ENCODE data around the gene SH3BP5.

DNA sequence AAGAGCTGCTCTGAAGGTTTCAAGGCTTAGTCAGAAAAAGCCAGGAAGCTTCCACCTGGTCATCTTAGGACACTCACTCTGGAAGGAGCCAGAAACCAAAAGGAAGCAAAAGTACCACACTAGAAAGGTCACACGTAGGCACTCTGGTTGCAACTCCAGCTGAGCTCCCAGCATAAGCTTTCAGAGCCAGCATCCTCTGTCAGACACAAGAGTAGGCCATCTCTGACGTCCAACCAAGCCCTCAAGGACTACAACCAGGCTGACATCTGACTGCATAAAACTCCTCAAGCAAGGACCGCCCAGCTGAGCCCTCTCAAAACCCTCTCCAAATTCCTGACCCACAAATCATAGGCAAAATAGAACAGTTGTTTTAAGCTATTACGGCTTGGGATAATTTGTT lies 12.8 kb downstream of the SH3BP5 start:
- TF ChIP-seq, protein P1, sequence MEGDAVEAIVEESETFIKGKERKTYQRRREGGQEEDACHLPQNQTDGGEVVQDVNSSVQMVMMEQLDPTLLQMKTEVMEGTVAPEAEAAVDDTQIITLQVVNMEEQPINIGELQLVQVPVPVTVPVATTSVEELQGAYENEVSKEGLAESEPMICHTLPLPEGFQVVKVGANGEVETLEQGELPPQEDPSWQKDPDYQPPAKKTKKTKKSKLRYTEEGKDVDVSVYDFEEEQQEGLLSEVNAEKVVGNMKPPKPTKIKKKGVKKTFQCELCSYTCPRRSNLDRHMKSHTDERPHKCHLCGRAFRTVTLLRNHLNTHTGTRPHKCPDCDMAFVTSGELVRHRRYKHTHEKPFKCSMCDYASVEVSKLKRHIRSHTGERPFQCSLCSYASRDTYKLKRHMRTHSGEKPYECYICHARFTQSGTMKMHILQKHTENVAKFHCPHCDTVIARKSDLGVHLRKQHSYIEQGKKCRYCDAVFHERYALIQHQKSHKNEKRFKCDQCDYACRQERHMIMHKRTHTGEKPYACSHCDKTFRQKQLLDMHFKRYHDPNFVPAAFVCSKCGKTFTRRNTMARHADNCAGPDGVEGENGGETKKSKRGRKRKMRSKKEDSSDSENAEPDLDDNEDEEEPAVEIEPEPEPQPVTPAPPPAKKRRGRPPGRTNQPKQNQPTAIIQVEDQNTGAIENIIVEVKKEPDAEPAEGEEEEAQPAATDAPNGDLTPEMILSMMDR (IDR thresholded peaks at IDR 0.05; ENCODE audit: low read depth, low read length) = no peak
- TF ChIP-seq MYC (IDR thresholded peaks at IDR 0.05; ENCODE audit: low read depth, low read length) (no peak), POLR2A (IDR thresholded peaks at IDR 0.05; ENCODE audit: extremely low read depth, insufficient read length) (no peak)
- TF ChIP-seq, protein P2, sequence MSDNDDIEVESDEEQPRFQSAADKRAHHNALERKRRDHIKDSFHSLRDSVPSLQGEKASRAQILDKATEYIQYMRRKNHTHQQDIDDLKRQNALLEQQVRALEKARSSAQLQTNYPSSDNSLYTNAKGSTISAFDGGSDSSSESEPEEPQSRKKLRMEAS (IDR thresholded peaks at IDR 0.05; ENCODE audit: low read depth, low read length) = no peak
